HCT116 (cell line): ENCODE measurements around the gene TPPP2. TPM values are rescaled to one million over a fixed set of nuclear protein-coding genes. Genes with fewer than 3 reads are reported as not detected.

ENCODE experiments used
- ATAC-seq: fragments of 200-7000 bp; cut with Tn5 transposase; 2 replicates; pipeline ENCODE4 v1.9.1; 2020; ENCODE audit warnings: mild to moderate bottlenecking, moderate library complexity
- BruUV-seq: library from RNA; stranded (reverse); fragments of 400-500 nt; replicated peaks from 2 replicates; lab custom pipeline; 2021; lab: Mats Ljungman, UMichigan
- CTCF ChIA-PET: fragments of 300-600 bp; sonication (Branson Sonifier 250); formaldehyde crosslinking; loops from one replicate; lab custom pipeline; 2021; ENCODE audit warnings: antibody characterized with exemption; lab: Charles Lee
- POLR2A ChIA-PET: fragments of 300-600, 350-600 bp; sonication (Branson Sonifier 250); formaldehyde crosslinking; loops from one replicate; lab custom pipeline; 2021; ENCODE audit warnings: antibody characterized with exemption; lab: Charles Lee
- RAD21 ChIA-PET, 2 experiments: fragments of 300-600 bp; sonication (Branson Sonifier 250); formaldehyde crosslinking; loops; one replicate each; lab custom pipeline; 2023; ENCODE audit warnings: low total read pairs in 2 of 2; ENCODE audit not compliant: uncharacterized antibody in 2 of 2, unreplicated experiment in 2 of 2, low non-redundant PET in 1 of 2; lab: Charles Lee
- DNase-seq: peaks from one replicate; pipeline ENCODE4 v3.0.0-alpha.2; 2010; ENCODE audit warnings: low read depth, low spot score
- H2AFZ ChIP-seq: fragments of 200-600 bp; shearing (Covaris generic), sonication (generic); 2 replicates; pipeline ENCODE4 v1.6.1; 2017; ENCODE audit warnings: low read depth, mixed run types, mixed read lengths, antibody characterized with exemption, low read length; ENCODE audit not compliant: poor library complexity, severe bottlenecking
- H3K27ac ChIP-seq: 2 replicates; pipeline ENCODE4 v1.5.1; 2012; ENCODE audit warnings: low read depth, low read length
- H3K27me3 ChIP-seq: fragments of 200-600 bp; sonication (generic); 2 replicates; pipeline ENCODE4 v1.6.1; 2016; ENCODE audit warnings: mixed run types, low read length, mixed read lengths; ENCODE audit not compliant: insufficient read depth
- H3K36me3 ChIP-seq, 2 experiments: fragments of 200-500 bp in 1 of 2; fragments of 200-600 bp in 1 of 2; sonication (Bioruptor generic) in 1 of 2; sonication (generic) in 1 of 2; 2 replicates each; pipeline versions ENCODE4 v1.5.1 to v1.6.1; 2014 to 2016; ENCODE audit warnings: low read length in 2 of 2, inconsistent platforms in 1 of 2, mixed read lengths in 1 of 2, mixed run types in 1 of 2; ENCODE audit not compliant: insufficient read depth in 2 of 2, control insufficient read depth in 1 of 2
- H3K4me1 ChIP-seq, 2 experiments: fragments of 200-600 bp in 1 of 2; sonication (generic) in 1 of 2; 2 replicates each; pipeline versions ENCODE4 v1.5.1 to v1.6.1; 2012 to 2017; ENCODE audit warnings: low read length in 2 of 2, inconsistent platforms in 1 of 2, mild to moderate bottlenecking in 1 of 2, mixed read lengths in 1 of 2, mixed run types in 1 of 2, moderate library complexity in 1 of 2; ENCODE audit not compliant: insufficient read depth in 2 of 2, control insufficient read depth in 1 of 2
- H3K4me2 ChIP-seq: fragments of 200-600 bp; sonication (generic); 2 replicates; pipeline ENCODE4 v1.6.1; 2017; ENCODE audit warnings: mixed run types, low read length, mixed read lengths
- H3K4me3 ChIP-seq, 2 experiments: fragments of 200-600 bp in 1 of 2; sonication (generic) in 1 of 2; replicated peaks in 1 of 2; 2 replicates each; pipeline ENCODE4 v1.5.1; 2011 to 2016; ENCODE audit warnings: low read length in 2 of 2, control low read depth in 1 of 2, low read depth in 1 of 2, mild to moderate bottlenecking in 1 of 2, mixed read lengths in 1 of 2, mixed run types in 1 of 2
- H3K79me2 ChIP-seq: fragments of 200-600 bp; sonication (generic); 2 replicates; pipeline ENCODE4 v1.6.1; 2017; ENCODE audit warnings: mild to moderate bottlenecking, mixed run types, low read length, moderate library complexity, mixed read lengths; ENCODE audit not compliant: insufficient read depth
- H3K9ac ChIP-seq: fragments of 200-600 bp; sonication (generic); 2 replicates; pipeline ENCODE4 v1.6.1; 2016; ENCODE audit warnings: low read length, mixed read lengths
- H3K9me2 ChIP-seq: fragments of 200-600 bp; sonication (generic), shearing (Covaris generic); 2 replicates; pipeline ENCODE4 v1.6.1; 2017; ENCODE audit warnings: mixed run types, mild to moderate bottlenecking, moderate library complexity; ENCODE audit not compliant: insufficient read depth
- H3K9me3 ChIP-seq, 2 experiments: fragments of 200-500 bp in 1 of 2; fragments of 200-600 bp in 1 of 2; sonication (Bioruptor generic) in 1 of 2; sonication (generic) in 1 of 2; 2 replicates each; pipeline ENCODE4 v1.6.1; 2014 to 2017; ENCODE audit warnings: low read length in 2 of 2, mixed read lengths in 2 of 2, inconsistent platforms in 1 of 2, low read depth in 1 of 2, mild to moderate bottlenecking in 1 of 2, mixed run types in 1 of 2, moderate library complexity in 1 of 2; ENCODE audit not compliant: control insufficient read depth in 1 of 2, insufficient read depth in 1 of 2
- H4K20me1 ChIP-seq: fragments of 200-600 bp; sonication (generic), shearing (Covaris generic); 2 replicates; pipeline ENCODE4 v1.6.1; 2017; ENCODE audit warnings: mixed run types, mild to moderate bottlenecking, moderate library complexity; ENCODE audit not compliant: insufficient read depth
- ATF3 ChIP-seq: IDR thresholded peaks from 2 replicates; pipeline ENCODE4 v1.6.1; 2012
- CBX3 ChIP-seq: IDR thresholded peaks from 2 replicates; pipeline ENCODE4 v1.6.1; 2012; ENCODE audit warnings: low read depth
- EGR1 ChIP-seq: IDR thresholded peaks from 2 replicates; pipeline ENCODE4 v1.6.1; 2012; ENCODE audit warnings: low read depth
- JUND ChIP-seq: IDR thresholded peaks from 2 replicates; pipeline ENCODE4 v1.6.1; 2012
- MAX ChIP-seq: IDR thresholded peaks from 2 replicates; pipeline ENCODE4 v1.6.1; 2012
- POLR2AphosphoS5 ChIP-seq: IDR thresholded peaks from 2 replicates; pipeline ENCODE4 v1.6.1; 2011; ENCODE audit warnings: mild to moderate bottlenecking, low read depth, low read length, moderate library complexity
- REST ChIP-seq: IDR thresholded peaks from 2 replicates; pipeline ENCODE4 v1.6.1; 2012; ENCODE audit warnings: low read depth
- SP1 ChIP-seq: IDR thresholded peaks from 2 replicates; pipeline ENCODE4 v1.6.1; 2012; ENCODE audit warnings: low read depth
- TCF7L2 ChIP-seq: IDR thresholded peaks from 2 replicates; pipeline ENCODE4 v1.7.0; 2011; ENCODE audit warnings: borderline replicate concordance, inconsistent platforms; ENCODE audit not compliant: insufficient read depth, insufficient read length; ENCODE audit errors: extremely low read depth
- ZBTB33 ChIP-seq: IDR thresholded peaks from 2 replicates; pipeline ENCODE4 v1.6.1; 2011; ENCODE audit warnings: mild to moderate bottlenecking, low read length, moderate library complexity; ENCODE audit not compliant: insufficient replicate concordance; ENCODE audit errors: extremely low read depth
- intact Hi-C: fragments of 100-400 bp; cut with micrococcal nuclease; formaldehyde crosslinking; loops from 2 replicates; pipeline ENCODE4 v1.10.0; 2022
- total RNA-seq: library from RNA; stranded (reverse); gene quantifications from one replicate; pipeline ENCODE4 v1.2.1, GENCODE V29; 2021; ENCODE audit not compliant: unreplicated experiment

Gene TPPP2
- total RNA-seq, 1 experiment from 2014 or later = not detected

- CTCF ChIA-PET = interaction anchor here (0.8 kb wide), 2 partner anchors 18 to 60 kb away, joined by 3 read pairs; no protein-coding TSS in a partner anchor
- H2AFZ ChIP-seq = no peak overlapping the region
- ATAC-seq = no peak
These were observed 44.6 kb downstream of the TPPP2 start for GRCh38 chr14:21074398-21075272.

GRCh38 chr14:21075719-21076437, 45.9 kb downstream of the TPPP2 start:
- no peaks in the 10 kb centered on the region for H3K79me2 ChIP-seq
- H2AFZ ChIP-seq = no peak overlapping the region
- no TSS peak for BruUV-seq
- H3K4me3 ChIP-seq = no peak overlapping the region
- DNase-seq = no peak
- H3K4me1 ChIP-seq = peaks cover 0 to 5% of the 10 kb centered on the region in 2 experiments; a peak in 2 of 4 replicates
- H3K27me3 ChIP-seq = no peaks in the 10 kb centered on the region
- no peaks in the 10 kb centered on the region; a peak in 1 of 4 replicates for H3K36me3 ChIP-seq
- POLR2A ChIA-PET = no interaction called here
- intact Hi-C loops = no loop called here
- no peaks in the 10 kb centered on the region for H4K20me1 ChIP-seq
- RAD21 ChIA-PET = no interaction called here
- no peak for ATAC-seq
- H3K27ac ChIP-seq = no peak overlapping the region
- no peak overlapping the region for H3K4me2 ChIP-seq
- CTCF ChIA-PET = no interaction called here
- no peaks in the 10 kb centered on the region for H3K9me2 ChIP-seq
- no peak overlapping the region for H3K9ac ChIP-seq
- H3K9me3 ChIP-seq = no peaks in the 10 kb centered on the region
- TF ChIP-seq CBX3 (no peak), POLR2AphosphoS5 (no peak), TCF7L2 (no peak), ZBTB33 (no peak), REST (no peak), SP1 (no peak), EGR1 (no peak), JUND (no peak), ATF3 (no peak)

More at GRCh38 chr14:21074398-21075272, 44.6 kb downstream of the TPPP2 start:
- H3K27me3 ChIP-seq = no peaks in the 10 kb centered on the region
- H3K9me3 ChIP-seq = no peaks in the 10 kb centered on the region
- POLR2A ChIA-PET = no interaction called here
- RAD21 ChIA-PET = no interaction called here
- H4K20me1 ChIP-seq = no peaks in the 10 kb centered on the region
- intact Hi-C loops = no loop called here
- H3K4me1 ChIP-seq = peaks cover 2 to 15% of the 10 kb centered on the region in 2 experiments
- no peak overlapping the region for H3K4me2 ChIP-seq
- no peaks in the 10 kb centered on the region for H3K79me2 ChIP-seq
- no peak overlapping the region for H3K4me3 ChIP-seq
- H3K9ac ChIP-seq = no peak overlapping the region
- no peak for DNase-seq
- H3K9me2 ChIP-seq = no peaks in the 10 kb centered on the region
- no peaks in the 10 kb centered on the region; a peak in 1 of 4 replicates for H3K36me3 ChIP-seq
- BruUV-seq = no TSS peak
- no peak overlapping the region for H3K27ac ChIP-seq
- TF ChIP-seq MAX = no peak
